ENCODE data around the gene SCYGR6.

DNA sequence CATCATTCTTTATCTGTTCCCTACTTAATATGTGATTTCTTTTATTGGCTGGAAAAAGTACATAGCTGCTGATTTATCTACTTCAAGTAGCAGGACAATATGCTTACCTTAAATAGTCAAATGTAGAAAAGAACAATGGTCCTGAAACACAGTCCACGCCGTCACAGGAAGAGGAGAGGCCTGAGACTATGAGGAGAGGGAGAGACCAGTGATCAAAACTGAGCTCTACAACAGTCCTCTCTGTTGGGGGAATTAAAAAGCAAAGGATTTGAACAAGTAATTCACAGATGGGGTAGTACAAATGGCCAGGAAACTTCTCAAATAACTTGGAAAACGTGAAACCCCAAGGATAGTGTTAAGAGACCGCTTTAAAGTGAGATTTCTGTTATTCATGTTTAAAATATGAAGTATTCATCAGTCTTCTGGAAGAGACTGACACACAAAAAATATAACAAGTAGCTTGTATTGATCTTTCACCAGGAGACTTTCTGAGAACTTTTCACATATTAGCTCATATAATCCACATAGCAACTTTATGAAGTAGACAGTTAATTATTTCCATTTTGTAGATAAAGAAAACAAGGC lies 41.3 kb upstream of the SCYGR6 start:
- TF ChIP-seq, protein P1, sequence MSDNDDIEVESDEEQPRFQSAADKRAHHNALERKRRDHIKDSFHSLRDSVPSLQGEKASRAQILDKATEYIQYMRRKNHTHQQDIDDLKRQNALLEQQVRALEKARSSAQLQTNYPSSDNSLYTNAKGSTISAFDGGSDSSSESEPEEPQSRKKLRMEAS (IDR thresholded peaks at IDR 0.05): no peak
- TF ChIP-seq, protein P2, sequence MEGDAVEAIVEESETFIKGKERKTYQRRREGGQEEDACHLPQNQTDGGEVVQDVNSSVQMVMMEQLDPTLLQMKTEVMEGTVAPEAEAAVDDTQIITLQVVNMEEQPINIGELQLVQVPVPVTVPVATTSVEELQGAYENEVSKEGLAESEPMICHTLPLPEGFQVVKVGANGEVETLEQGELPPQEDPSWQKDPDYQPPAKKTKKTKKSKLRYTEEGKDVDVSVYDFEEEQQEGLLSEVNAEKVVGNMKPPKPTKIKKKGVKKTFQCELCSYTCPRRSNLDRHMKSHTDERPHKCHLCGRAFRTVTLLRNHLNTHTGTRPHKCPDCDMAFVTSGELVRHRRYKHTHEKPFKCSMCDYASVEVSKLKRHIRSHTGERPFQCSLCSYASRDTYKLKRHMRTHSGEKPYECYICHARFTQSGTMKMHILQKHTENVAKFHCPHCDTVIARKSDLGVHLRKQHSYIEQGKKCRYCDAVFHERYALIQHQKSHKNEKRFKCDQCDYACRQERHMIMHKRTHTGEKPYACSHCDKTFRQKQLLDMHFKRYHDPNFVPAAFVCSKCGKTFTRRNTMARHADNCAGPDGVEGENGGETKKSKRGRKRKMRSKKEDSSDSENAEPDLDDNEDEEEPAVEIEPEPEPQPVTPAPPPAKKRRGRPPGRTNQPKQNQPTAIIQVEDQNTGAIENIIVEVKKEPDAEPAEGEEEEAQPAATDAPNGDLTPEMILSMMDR (IDR thresholded peaks at IDR 0.05; ENCODE audit: low read depth, low read length, missing input control): no peak
- no peak for TF ChIP-seq GABPA (IDR thresholded peaks at IDR 0.05 in 1 of 2, conservative IDR thresholded peaks at IDR 0.05 in 1 of 2)
- TF ChIP-seq EGR1 (IDR thresholded peaks at IDR 0.05; ENCODE audit: low read depth in 2 of 2): no peak
- TF ChIP-seq FOXA1 (IDR thresholded peaks at IDR 0.05): no peak
- no peak for TF ChIP-seq JUND (IDR thresholded peaks at IDR 0.05)
- TF ChIP-seq, protein P3, sequence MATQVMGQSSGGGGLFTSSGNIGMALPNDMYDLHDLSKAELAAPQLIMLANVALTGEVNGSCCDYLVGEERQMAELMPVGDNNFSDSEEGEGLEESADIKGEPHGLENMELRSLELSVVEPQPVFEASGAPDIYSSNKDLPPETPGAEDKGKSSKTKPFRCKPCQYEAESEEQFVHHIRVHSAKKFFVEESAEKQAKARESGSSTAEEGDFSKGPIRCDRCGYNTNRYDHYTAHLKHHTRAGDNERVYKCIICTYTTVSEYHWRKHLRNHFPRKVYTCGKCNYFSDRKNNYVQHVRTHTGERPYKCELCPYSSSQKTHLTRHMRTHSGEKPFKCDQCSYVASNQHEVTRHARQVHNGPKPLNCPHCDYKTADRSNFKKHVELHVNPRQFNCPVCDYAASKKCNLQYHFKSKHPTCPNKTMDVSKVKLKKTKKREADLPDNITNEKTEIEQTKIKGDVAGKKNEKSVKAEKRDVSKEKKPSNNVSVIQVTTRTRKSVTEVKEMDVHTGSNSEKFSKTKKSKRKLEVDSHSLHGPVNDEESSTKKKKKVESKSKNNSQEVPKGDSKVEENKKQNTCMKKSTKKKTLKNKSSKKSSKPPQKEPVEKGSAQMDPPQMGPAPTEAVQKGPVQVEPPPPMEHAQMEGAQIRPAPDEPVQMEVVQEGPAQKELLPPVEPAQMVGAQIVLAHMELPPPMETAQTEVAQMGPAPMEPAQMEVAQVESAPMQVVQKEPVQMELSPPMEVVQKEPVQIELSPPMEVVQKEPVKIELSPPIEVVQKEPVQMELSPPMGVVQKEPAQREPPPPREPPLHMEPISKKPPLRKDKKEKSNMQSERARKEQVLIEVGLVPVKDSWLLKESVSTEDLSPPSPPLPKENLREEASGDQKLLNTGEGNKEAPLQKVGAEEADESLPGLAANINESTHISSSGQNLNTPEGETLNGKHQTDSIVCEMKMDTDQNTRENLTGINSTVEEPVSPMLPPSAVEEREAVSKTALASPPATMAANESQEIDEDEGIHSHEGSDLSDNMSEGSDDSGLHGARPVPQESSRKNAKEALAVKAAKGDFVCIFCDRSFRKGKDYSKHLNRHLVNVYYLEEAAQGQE (IDR thresholded peaks at IDR 0.05): no peak
